HCT116 (cell line): Measurements from ENCODE around the gene PM20D1. TPM values are rescaled to one million over a fixed set of nuclear protein-coding genes. Genes with fewer than 3 reads are reported as not detected.

Experiments
- ATAC-seq: fragments of 200-7000 bp; cut with Tn5 transposase; 2 replicates; pipeline ENCODE4 v1.9.1; 2020; ENCODE audit warnings: mild to moderate bottlenecking, moderate library complexity
- BruUV-seq: library from RNA; stranded (reverse); fragments of 400-500 nt; replicated peaks from 2 replicates; lab custom pipeline; 2021; lab: Mats Ljungman, UMichigan
- CTCF ChIA-PET: fragments of 300-600 bp; sonication (Branson Sonifier 250); formaldehyde crosslinking; loops from one replicate; lab custom pipeline; 2021; ENCODE audit warnings: antibody characterized with exemption; lab: Charles Lee
- POLR2A ChIA-PET: fragments of 300-600, 350-600 bp; sonication (Branson Sonifier 250); formaldehyde crosslinking; loops from one replicate; lab custom pipeline; 2021; ENCODE audit warnings: antibody characterized with exemption; lab: Charles Lee
- RAD21 ChIA-PET, 2 experiments: fragments of 300-600 bp; sonication (Branson Sonifier 250); formaldehyde crosslinking; loops; one replicate each; lab custom pipeline; 2023; ENCODE audit warnings: low total read pairs in 2 of 2; ENCODE audit not compliant: uncharacterized antibody in 2 of 2, unreplicated experiment in 2 of 2, low non-redundant PET in 1 of 2; lab: Charles Lee
- DNase-seq: peaks from one replicate; pipeline ENCODE4 v3.0.0-alpha.2; 2010; ENCODE audit warnings: low read depth, low spot score
- H2AFZ ChIP-seq: fragments of 200-600 bp; shearing (Covaris generic), sonication (generic); 2 replicates; pipeline ENCODE4 v1.6.1; 2017; ENCODE audit warnings: low read depth, mixed run types, mixed read lengths, antibody characterized with exemption, low read length; ENCODE audit not compliant: poor library complexity, severe bottlenecking
- H3K27ac ChIP-seq: 2 replicates; pipeline ENCODE4 v1.5.1; 2012; ENCODE audit warnings: low read depth, low read length
- H3K27me3 ChIP-seq: fragments of 200-600 bp; sonication (generic); 2 replicates; pipeline ENCODE4 v1.6.1; 2016; ENCODE audit warnings: mixed run types, low read length, mixed read lengths; ENCODE audit not compliant: insufficient read depth
- H3K36me3 ChIP-seq, 2 experiments: fragments of 200-500 bp in 1 of 2; fragments of 200-600 bp in 1 of 2; sonication (Bioruptor generic) in 1 of 2; sonication (generic) in 1 of 2; 2 replicates each; pipeline versions ENCODE4 v1.5.1 to v1.6.1; 2014 to 2016; ENCODE audit warnings: low read length in 2 of 2, inconsistent platforms in 1 of 2, mixed read lengths in 1 of 2, mixed run types in 1 of 2; ENCODE audit not compliant: insufficient read depth in 2 of 2, control insufficient read depth in 1 of 2
- H3K4me1 ChIP-seq, 2 experiments: fragments of 200-600 bp in 1 of 2; sonication (generic) in 1 of 2; 2 replicates each; pipeline versions ENCODE4 v1.5.1 to v1.6.1; 2012 to 2017; ENCODE audit warnings: low read length in 2 of 2, inconsistent platforms in 1 of 2, mild to moderate bottlenecking in 1 of 2, mixed read lengths in 1 of 2, mixed run types in 1 of 2, moderate library complexity in 1 of 2; ENCODE audit not compliant: insufficient read depth in 2 of 2, control insufficient read depth in 1 of 2
- H3K4me2 ChIP-seq: fragments of 200-600 bp; sonication (generic); 2 replicates; pipeline ENCODE4 v1.6.1; 2017; ENCODE audit warnings: mixed run types, low read length, mixed read lengths
- H3K4me3 ChIP-seq, 2 experiments: fragments of 200-600 bp in 1 of 2; sonication (generic) in 1 of 2; replicated peaks in 1 of 2; 2 replicates each; pipeline ENCODE4 v1.5.1; 2011 to 2016; ENCODE audit warnings: low read length in 2 of 2, control low read depth in 1 of 2, low read depth in 1 of 2, mild to moderate bottlenecking in 1 of 2, mixed read lengths in 1 of 2, mixed run types in 1 of 2
- H3K79me2 ChIP-seq: fragments of 200-600 bp; sonication (generic); 2 replicates; pipeline ENCODE4 v1.6.1; 2017; ENCODE audit warnings: mild to moderate bottlenecking, mixed run types, low read length, moderate library complexity, mixed read lengths; ENCODE audit not compliant: insufficient read depth
- H3K9ac ChIP-seq: fragments of 200-600 bp; sonication (generic); 2 replicates; pipeline ENCODE4 v1.6.1; 2016; ENCODE audit warnings: low read length, mixed read lengths
- H3K9me2 ChIP-seq: fragments of 200-600 bp; sonication (generic), shearing (Covaris generic); 2 replicates; pipeline ENCODE4 v1.6.1; 2017; ENCODE audit warnings: mixed run types, mild to moderate bottlenecking, moderate library complexity; ENCODE audit not compliant: insufficient read depth
- H3K9me3 ChIP-seq, 2 experiments: fragments of 200-500 bp in 1 of 2; fragments of 200-600 bp in 1 of 2; sonication (Bioruptor generic) in 1 of 2; sonication (generic) in 1 of 2; 2 replicates each; pipeline ENCODE4 v1.6.1; 2014 to 2017; ENCODE audit warnings: low read length in 2 of 2, mixed read lengths in 2 of 2, inconsistent platforms in 1 of 2, low read depth in 1 of 2, mild to moderate bottlenecking in 1 of 2, mixed run types in 1 of 2, moderate library complexity in 1 of 2; ENCODE audit not compliant: control insufficient read depth in 1 of 2, insufficient read depth in 1 of 2
- H4K20me1 ChIP-seq: fragments of 200-600 bp; sonication (generic), shearing (Covaris generic); 2 replicates; pipeline ENCODE4 v1.6.1; 2017; ENCODE audit warnings: mixed run types, mild to moderate bottlenecking, moderate library complexity; ENCODE audit not compliant: insufficient read depth
- CBX3 ChIP-seq: IDR thresholded peaks from 2 replicates; pipeline ENCODE4 v1.6.1; 2012; ENCODE audit warnings: low read depth
- CEBPB ChIP-seq: IDR thresholded peaks from 2 replicates; pipeline ENCODE4 v1.6.1; 2012; ENCODE audit warnings: low read depth
- CTCF ChIP-seq, 3 experiments: fragments of 200-600 bp in 1 of 3; sonication (generic) in 1 of 3; IDR thresholded peaks in 2 of 3; conservative IDR thresholded peaks in 1 of 3; 2 replicates each; pipeline ENCODE4 v1.5.1; 2012 to 2017; ENCODE audit warnings: low read depth in 2 of 3, low read length in 2 of 3, antibody characterized with exemption in 1 of 3, borderline replicate concordance in 1 of 3, control low read depth in 1 of 3, mild to moderate bottlenecking in 1 of 3, mixed read lengths in 1 of 3, mixed run types in 1 of 3, moderate library complexity in 1 of 3; ENCODE audit not compliant: insufficient read depth in 1 of 3
- EGR1 ChIP-seq: IDR thresholded peaks from 2 replicates; pipeline ENCODE4 v1.6.1; 2012; ENCODE audit warnings: low read depth
- ELF1 ChIP-seq: IDR thresholded peaks from 2 replicates; pipeline ENCODE4 v1.6.1; 2012; ENCODE audit warnings: low read depth, borderline replicate concordance
- FOSL1 ChIP-seq: IDR thresholded peaks from 2 replicates; pipeline ENCODE4 v1.6.1; 2012; ENCODE audit warnings: low read depth
- JUND ChIP-seq: IDR thresholded peaks from 2 replicates; pipeline ENCODE4 v1.6.1; 2012
- MAX ChIP-seq: IDR thresholded peaks from 2 replicates; pipeline ENCODE4 v1.6.1; 2012
- RAD21 ChIP-seq: IDR thresholded peaks from 2 replicates; pipeline ENCODE4 v1.6.1; 2012; ENCODE audit warnings: low read depth, mild to moderate bottlenecking
- REST ChIP-seq: IDR thresholded peaks from 2 replicates; pipeline ENCODE4 v1.6.1; 2012; ENCODE audit warnings: low read depth
- SIN3A ChIP-seq: IDR thresholded peaks from 2 replicates; pipeline ENCODE4 v1.6.1; 2012; ENCODE audit warnings: low read depth
- YY1 ChIP-seq: IDR thresholded peaks from 2 replicates; pipeline ENCODE4 v1.6.1; 2011; ENCODE audit warnings: low read length, low read depth, moderate library complexity, mild to moderate bottlenecking; ENCODE audit not compliant: insufficient replicate concordance; ENCODE audit errors: extremely low read depth
- ZFX ChIP-seq: fragments of 450-650 bp; IDR thresholded peaks from 2 replicates; pipeline ENCODE4 v1.6.1; 2017
- ZNF274 ChIP-seq: fragments of 200-500 bp; sonication (Bioruptor generic); IDR thresholded peaks from 2 replicates; pipeline ENCODE4 v1.6.1; 2014; ENCODE audit warnings: mild to moderate bottlenecking, low read depth, low read length, inconsistent platforms
- intact Hi-C: fragments of 100-400 bp; cut with micrococcal nuclease; formaldehyde crosslinking; loops from 2 replicates; pipeline ENCODE4 v1.10.0; 2022
- total RNA-seq: library from RNA; stranded (reverse); gene quantifications from one replicate; pipeline ENCODE4 v1.2.1, GENCODE V29; 2021; ENCODE audit not compliant: unreplicated experiment

The PM20D1 gene
- total RNA-seq, 1 experiment from 2014 or later = not detected

- ChIA-PET CTCF (interaction anchor here (1.4 kb wide), 1 partner anchor 9 kb away, joined by 4 read pairs; no protein-coding TSS in a partner anchor), RAD21 (no interaction called here), POLR2A (no interaction called here)
- BruUV-seq = no TSS peak
- H3K4me2 ChIP-seq = no peak overlapping the region
- H3K27ac ChIP-seq = no peak overlapping the region
- no peak overlapping the region for H3K9ac ChIP-seq
- H3K9me2 ChIP-seq = no peaks in the 10 kb centered on the region
- H4K20me1 ChIP-seq = no peaks in the 10 kb centered on the region
- DNase-seq (no peak), ATAC-seq (no peak)
- no peak overlapping the region for H2AFZ ChIP-seq
- no peaks in the 10 kb centered on the region for H3K9me3 ChIP-seq
- no peaks in the 10 kb centered on the region for H3K27me3 ChIP-seq
- no peak for TF ChIP-seq YY1
- no peaks in the 10 kb centered on the region for H3K4me1 ChIP-seq
- intact Hi-C loops = no loop called here
- no peaks in the 10 kb centered on the region for H3K79me2 ChIP-seq
- H3K4me3 ChIP-seq = no peak overlapping the region
- no peaks in the 10 kb centered on the region for H3K36me3 ChIP-seq
Observed at GRCh38 chr1:205782627-205783432, 67.1 kb downstream of the PM20D1 start.

- Histone ChIP-seq H3K79me2 (no peaks in the 10 kb centered on the region), H3K27ac (no peak overlapping the region), H3K36me3 (no peaks in the 10 kb centered on the region), H3K9me3 (no peaks in the 10 kb centered on the region), H2AFZ (no peak overlapping the region), H3K4me1 (peaks cover 0 to 6% of the 10 kb centered on the region in 2 experiments; a peak in 2 of 4 replicates), H3K4me2 (no peak overlapping the region), H4K20me1 (no peaks in the 10 kb centered on the region), H3K9me2 (no peaks in the 10 kb centered on the region), H3K4me3 (no peak overlapping the region), H3K9ac (no peak overlapping the region), H3K27me3 (no peaks in the 10 kb centered on the region)
- POLR2A ChIA-PET = no interaction called here
- CTCF ChIA-PET = no interaction called here
- BruUV-seq = no TSS peak
- intact Hi-C loops = no loop called here
- TF ChIP-seq ELF1 (no peak), EGR1 (no peak), RAD21 (no peak), REST (no peak), CEBPB (no peak), JUND (no peak), FOSL1 (no peak), ZNF274 (no peak), YY1 (no peak), CBX3 (no peak), CTCF (IDR thresholded peaks at IDR 0.05 in 2 of 3, conservative IDR thresholded peaks at IDR 0.05 in 1 of 3; ENCODE audit: borderline replicate concordance in 1 of 3, insufficient read depth in 1 of 3, low read depth in 2 of 3, low read length in 2 of 3) (no peak), ZFX (no peak), MAX (no peak), SIN3A (no peak)
- RAD21 ChIA-PET = no interaction called here
- ATAC-seq (no peak), DNase-seq (no peak)
Observed at GRCh38 chr1:205780335-205780734, 69.6 kb downstream of the PM20D1 start.
